Spinal cord (tissue), 10 donors: Measurements from ENCODE around the gene FOXL1. TPM values are rescaled to one million over a fixed set of nuclear protein-coding genes. Genes with fewer than 3 reads are reported as not detected.

Experiments used
- DNase-seq, 6 donors: peaks; one replicate each; pipeline versions ENCODE4 v3.0.0 to v3.0.0-alpha.2; 2013 to 2015; ENCODE audit warnings: low spot score in 6 of 6, low read depth in 4 of 6
- H3K27ac ChIP-seq: one replicate; pipeline ENCODE4 v1.5.1; 2013; ENCODE audit warnings: low read depth, low read length, control low read depth
- H3K27me3 ChIP-seq: one replicate; pipeline ENCODE4 v1.6.1; 2013; ENCODE audit warnings: low read length; ENCODE audit not compliant: control insufficient read depth, insufficient read depth
- H3K36me3 ChIP-seq: one replicate; pipeline ENCODE4 v1.6.1; 2013; ENCODE audit warnings: low read length; ENCODE audit not compliant: control insufficient read depth, insufficient read depth
- H3K4me1 ChIP-seq: one replicate; pipeline ENCODE4 v1.6.1; 2013; ENCODE audit warnings: low read length; ENCODE audit not compliant: control insufficient read depth, insufficient read depth
- H3K4me3 ChIP-seq: one replicate; pipeline ENCODE4 v1.5.1; 2013; ENCODE audit warnings: low read depth, low read length, control low read depth
- H3K9me3 ChIP-seq: one replicate; pipeline ENCODE4 v1.6.1; 2013; ENCODE audit warnings: low read length; ENCODE audit not compliant: control insufficient read depth, insufficient read depth
- WGBS: methylation state at CpG from one replicate; pipeline ENCODE4 v1.1.5; 2013; ENCODE audit warnings: missing lambda C conversion rate; ENCODE audit not compliant: insufficient coverage; 5-methylcytosine and 5-hydroxymethylcytosine counted together
- polyA plus RNA-seq, 2 donors: library from polyadenylated mRNA; unstranded; fragments of 120-200 nt; gene quantifications; one replicate each; pipeline ENCODE4 v1.2.1, GENCODE V29; 2013; ENCODE audit not compliant: insufficient read length in 2 of 2
- total RNA-seq, 2 donors: library from RNA; depleted of rRNA in 1 of 2; stranded (reverse); fragments of 120-200 nt in 1 of 2; fragments of >200 nt in 1 of 2; gene quantifications; one replicate each; pipeline versions ENCODE4 v1.2.3 to v1.2.4, GENCODE V29; 2013 to 2014
- donor health status: healthy.

FOXL1 gene
- total and polyA plus RNA-seq, 4 donors = 2.2 to 8.9 (median 3.5) TPM

DNA sequence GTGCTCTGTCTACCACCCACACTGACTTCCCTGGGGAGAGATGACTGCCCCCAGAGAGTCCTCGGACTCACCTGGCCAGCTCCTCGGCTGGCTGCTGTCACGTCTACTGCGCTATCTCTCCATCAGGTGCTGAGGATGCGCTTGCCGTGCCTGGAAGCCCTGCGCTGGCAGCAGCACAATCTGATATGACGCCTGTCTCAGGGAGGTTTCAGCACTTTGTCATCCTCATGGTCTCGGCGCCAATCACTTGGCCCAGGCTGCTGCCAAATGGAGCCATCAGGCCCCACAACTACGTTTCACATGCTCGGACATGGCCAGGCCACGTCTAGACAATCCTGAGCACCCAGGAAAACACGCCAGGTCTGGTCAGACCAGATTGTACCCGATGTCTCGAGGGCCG, 46.7 kb downstream of the FOXL1 start:
- Histone ChIP-seq H3K4me3 (no peak overlapping the region), H3K36me3 (no peaks in the 10 kb centered on the region), H3K27me3 (no peaks in the 10 kb centered on the region), H3K4me1 (peaks cover 13% of the 10 kb centered on the region), H3K9me3 (no peaks in the 10 kb centered on the region), H3K27ac (no peak overlapping the region)
- 92% methylated on average over 17 of the region's 17 CpGs for WGBS
- DNase-seq = peak in 1 of 6 donors; percentile 19

DNA sequence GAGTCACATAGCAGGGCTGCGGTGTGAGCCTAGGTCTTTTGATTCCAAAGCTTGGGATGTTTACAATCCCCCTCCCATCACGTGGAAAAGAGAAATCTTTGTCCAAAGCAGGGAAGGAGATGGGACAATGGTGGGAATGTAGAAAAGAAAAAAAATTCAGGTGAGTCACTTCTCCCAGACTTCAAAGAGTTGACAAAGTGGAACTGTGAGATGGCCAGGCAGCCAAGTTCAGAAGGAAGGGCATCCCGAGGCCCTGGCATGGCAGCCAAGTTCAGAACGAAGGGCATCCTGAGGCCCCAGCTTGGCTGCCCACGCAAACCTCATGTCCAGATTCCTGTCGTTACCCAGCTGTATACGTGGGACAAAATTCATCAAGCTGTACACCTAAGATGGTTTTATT, 47.5 kb downstream of the FOXL1 start:
- H3K4me1 ChIP-seq = peaks cover 13% of the 10 kb centered on the region
- no peaks in the 10 kb centered on the region for H3K9me3 ChIP-seq
- 85% methylated on average over 2 of the region's 7 CpGs for WGBS
- H3K36me3 ChIP-seq = no peaks in the 10 kb centered on the region
- no peak overlapping the region for H3K27ac ChIP-seq
- DNase-seq = no peak
- no peaks in the 10 kb centered on the region for H3K27me3 ChIP-seq
- H3K4me3 ChIP-seq = no peak overlapping the region

DNA sequence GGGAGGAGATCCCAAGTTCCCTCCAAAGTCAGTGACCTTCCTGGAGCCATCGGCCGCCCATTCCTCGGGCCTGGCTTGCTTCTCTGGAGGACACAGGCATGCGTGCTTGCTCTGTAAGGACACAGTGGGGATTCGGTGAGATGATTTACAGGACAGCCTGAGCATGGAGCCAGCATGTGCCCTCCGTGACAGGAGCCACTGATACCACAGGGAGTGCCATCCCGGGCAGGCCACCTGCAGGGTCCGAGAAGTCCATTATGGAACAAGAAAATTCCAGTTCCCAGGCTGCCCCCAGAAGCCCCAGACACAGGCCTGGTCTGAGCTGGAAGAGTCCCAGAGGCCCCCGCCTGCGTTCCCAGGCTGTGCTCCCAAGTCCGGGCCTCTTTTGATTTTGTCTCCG, 47.9 kb downstream of the FOXL1 start:
- no peaks in the 10 kb centered on the region for H3K27me3 ChIP-seq
- no peak overlapping the region for H3K4me3 ChIP-seq
- no peak overlapping the region for H3K27ac ChIP-seq
- no peaks in the 10 kb centered on the region for H3K36me3 ChIP-seq
- DNase-seq = peak in 1 of 6 donors; percentile 48
- WGBS = 39% methylated on average over 12 of the region's 12 CpGs
- H3K4me1 ChIP-seq = peaks cover 13% of the 10 kb centered on the region
- H3K9me3 ChIP-seq = no peaks in the 10 kb centered on the region

DNA sequence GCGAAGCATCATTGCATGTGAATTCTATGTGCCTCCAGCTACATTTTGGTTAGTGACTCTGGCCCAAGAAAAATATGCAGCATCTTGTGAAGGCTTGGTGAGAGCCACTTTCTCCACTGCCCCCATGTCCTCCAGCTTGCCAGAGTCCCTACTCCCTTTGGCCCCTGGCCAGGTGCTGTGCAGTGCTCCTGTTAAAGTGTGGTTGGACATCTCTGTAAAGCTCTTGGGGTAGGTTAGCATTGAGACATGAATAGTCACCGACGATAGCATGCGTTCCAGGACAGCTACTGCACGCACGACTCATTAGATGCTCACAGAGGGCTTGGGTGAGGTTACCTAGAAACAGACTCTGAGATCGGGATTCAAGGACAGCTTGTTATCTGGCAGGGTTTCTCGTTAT, 48.6 kb downstream of the FOXL1 start:
- 89% methylated on average over 6 of the region's 8 CpGs for WGBS
- Histone ChIP-seq H3K4me3 (no peak overlapping the region), H3K27me3 (no peaks in the 10 kb centered on the region), H3K9me3 (no peaks in the 10 kb centered on the region), H3K36me3 (no peaks in the 10 kb centered on the region), H3K4me1 (peaks cover 13% of the 10 kb centered on the region), H3K27ac (no peak overlapping the region)
- no peak for DNase-seq

DNA sequence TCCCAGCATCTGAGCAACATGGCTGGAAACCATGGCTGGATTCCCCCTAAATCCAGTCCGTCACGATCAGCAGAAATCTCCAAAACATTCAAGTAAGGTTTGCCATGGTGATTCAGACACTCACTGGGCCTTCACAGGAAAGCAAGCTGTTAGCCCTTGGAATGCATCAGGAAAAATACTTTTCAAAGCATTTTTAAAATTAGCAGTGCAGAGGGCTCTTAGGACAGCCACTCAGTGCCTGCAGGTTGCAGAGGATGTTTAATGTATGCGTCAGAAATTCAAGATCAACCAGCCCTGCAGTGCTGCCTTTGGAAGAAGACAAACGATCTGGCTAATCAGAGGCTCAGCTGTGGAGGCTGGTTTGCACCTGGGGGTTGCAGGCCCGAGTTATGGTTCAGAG, 50.3 kb downstream of the FOXL1 start:
- Histone ChIP-seq H3K4me3 (no peak overlapping the region), H3K9me3 (no peaks in the 10 kb centered on the region), H3K27me3 (no peaks in the 10 kb centered on the region), H3K36me3 (no peaks in the 10 kb centered on the region), H3K4me1 (peaks cover 13% of the 10 kb centered on the region), H3K27ac (no peak overlapping the region)
- no peak for DNase-seq
- 72% methylated on average over 4 of the region's 5 CpGs for WGBS

DNA sequence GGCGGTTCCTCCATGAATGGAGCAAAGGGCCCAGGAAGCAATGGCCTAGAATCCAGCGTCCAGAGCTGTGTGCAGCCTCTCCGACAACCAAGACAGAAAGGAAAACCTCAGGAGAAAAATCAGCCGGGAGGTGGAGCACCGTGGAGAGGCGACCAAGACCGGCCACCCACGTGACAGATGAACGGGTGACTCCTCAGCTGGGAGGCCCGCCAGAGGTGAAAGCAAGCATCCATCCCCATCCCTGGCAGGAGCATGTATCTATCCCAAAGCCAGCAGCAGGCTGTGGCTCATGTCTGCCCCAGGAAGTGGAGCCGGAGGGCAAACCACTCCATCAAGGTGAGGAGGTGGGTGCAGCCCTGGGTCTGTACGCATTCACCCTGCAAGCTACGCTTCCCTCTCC, 52.1 kb downstream of the FOXL1 start:
- no peak overlapping the region for H3K27ac ChIP-seq

DNA sequence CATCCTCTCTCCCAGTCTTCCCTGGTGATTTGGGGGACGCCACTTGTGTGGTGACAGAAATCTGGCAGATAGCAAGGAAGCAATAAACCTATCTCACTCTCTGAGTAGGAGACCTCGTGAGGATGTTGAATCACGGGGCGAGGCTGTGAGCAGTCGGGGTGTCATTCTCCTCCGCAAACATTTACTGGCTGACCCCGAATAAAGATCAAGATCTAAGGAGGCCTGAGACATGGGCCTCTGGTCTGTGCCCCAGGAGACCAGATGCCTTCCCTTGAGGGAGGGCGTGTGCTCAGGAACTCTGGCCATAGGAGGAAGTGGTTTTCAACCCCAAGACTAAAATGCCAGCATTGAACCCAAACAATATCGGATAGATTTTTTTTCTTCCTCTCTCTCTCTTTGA, 53.1 kb downstream of the FOXL1 start:
- WGBS = 92% methylated on average over 4 of the region's 9 CpGs
- Histone ChIP-seq H3K36me3 (no peaks in the 10 kb centered on the region), H3K9me3 (no peaks in the 10 kb centered on the region), H3K4me1 (peaks cover 9% of the 10 kb centered on the region), H3K27ac (no peak overlapping the region), H3K4me3 (no peak overlapping the region), H3K27me3 (no peaks in the 10 kb centered on the region)
- no peak for DNase-seq

More for the DNA sequence above, 52.1 kb downstream of the FOXL1 start:
- Histone ChIP-seq H3K27me3 (no peaks in the 10 kb centered on the region), H3K9me3 (no peaks in the 10 kb centered on the region), H3K4me1 (peaks cover 13% of the 10 kb centered on the region), H3K36me3 (no peaks in the 10 kb centered on the region), H3K4me3 (no peak overlapping the region)
- WGBS = 92% methylated on average over 13 of the region's 13 CpGs
- no peak for DNase-seq

Other genes with a start within 250 kb of the FOXL1 start
- gene FOXF1, start 68.0 kb upstream of the FOXL1 start, total RNA-seq = under 1 TPM; 0.66 to 0.69 TPM
- 1 to 10 TPM; 1.5 to 1.7 TPM for gene FOXF1, start 68.0 kb upstream of the FOXL1 start, polyA plus RNA-seq
- gene MTHFSD, start 23.3 kb upstream of the FOXL1 start, total RNA-seq = 10 to 100 TPM; 16.2 to 18.6 TPM
- 10 to 100 TPM; 20.5 to 20.6 TPM for gene MTHFSD, start 23.3 kb upstream of the FOXL1 start, polyA plus RNA-seq
- gene FOXC2, start 11.7 kb upstream of the FOXL1 start, total RNA-seq = 10 to 100 TPM in 1 of 2 donors, 1 to 10 TPM in 1; 9.6 to 17.5 TPM
- gene FOXC2, start 11.7 kb upstream of the FOXL1 start, polyA plus RNA-seq = 10 to 100 TPM in 1 of 2 donors, 1 to 10 TPM in 1; 4.7 to 31.1 TPM